Urothelium cell line (cell line): ENCODE results near the gene CCL4L2.
"Not testable (repeated sequence)": the region's sequence is repeated elsewhere in the genome, so short reads cannot be mapped to it uniquely, and the experiment has no call there.

Experiments
- DNase-seq: peaks from one replicate; pipeline ENCODE4 v3.0.0; 2011; ENCODE audit warnings: low spot score, mixed read lengths
- FAIRE-seq: peaks from 2 replicates; lab custom pipeline; 2011; peaks lifted over from hg19 to GRCh38; lab: Jason Lieb, UNC

CCL4L2 gene

DNA sequence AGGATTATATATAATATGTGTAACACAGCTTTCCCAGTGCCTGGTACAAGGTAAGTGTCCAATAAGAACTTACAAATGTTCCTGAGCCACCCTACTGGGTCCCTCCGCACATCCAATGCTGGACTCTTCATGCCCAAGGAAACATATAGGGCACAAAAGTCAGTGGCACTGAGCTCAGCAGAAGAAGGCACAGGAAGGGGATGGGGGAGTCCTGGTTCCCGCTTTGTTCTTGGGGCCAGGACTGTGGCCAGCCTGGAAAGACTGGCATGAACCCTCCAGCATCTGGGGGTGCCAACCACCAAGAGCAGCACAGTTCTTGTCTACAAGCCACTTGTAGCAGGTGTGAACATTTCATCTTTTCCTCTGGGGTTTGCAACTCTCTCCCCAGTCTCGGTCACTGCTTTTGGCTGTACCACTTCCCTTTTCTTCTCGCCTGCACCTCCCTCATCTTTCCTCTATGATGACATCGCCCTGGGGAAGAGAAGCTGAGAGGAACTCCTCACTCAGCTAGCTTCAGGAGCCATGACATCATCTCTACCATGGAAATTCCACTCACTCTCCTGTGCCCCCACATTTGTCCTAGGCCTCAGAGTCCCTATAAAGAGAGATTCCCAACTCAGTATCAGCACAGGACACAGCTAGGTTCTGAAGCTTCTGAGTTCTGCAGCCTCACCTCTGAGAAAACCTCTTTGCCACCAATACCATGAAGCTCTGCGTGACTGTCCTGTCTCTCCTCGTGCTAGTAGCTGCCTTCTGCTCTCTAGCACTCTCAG, at the start of gene CCL4L2:
Gene CCL4L2 (plus strand): TSS at position 625 of the 773 bp plus-strand sequence.
- FAIRE-seq, DNase-seq: not testable (repeated sequence)

DNA sequence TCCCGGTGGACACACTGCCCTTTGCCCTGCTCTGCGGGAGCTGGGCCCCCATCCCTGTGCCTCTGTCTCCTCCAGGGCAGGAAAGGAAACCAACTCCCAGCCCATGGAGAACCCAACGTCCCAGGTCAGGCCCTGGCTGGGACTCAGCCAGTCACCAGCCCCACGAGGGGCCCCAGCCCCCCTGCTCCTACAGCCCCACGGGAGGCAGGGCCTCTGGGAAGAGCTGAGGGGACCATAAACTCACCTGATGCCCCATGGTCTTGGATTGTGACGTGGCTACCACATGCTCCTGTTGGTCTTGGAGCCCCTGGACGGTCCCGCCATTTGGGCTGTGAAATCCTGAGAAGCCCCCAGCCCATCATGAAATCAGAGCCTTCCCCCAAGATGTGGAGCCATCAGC, 42.0 kb upstream of the CCL4L2 start:
- FAIRE-seq, DNase-seq: not testable (repeated sequence)

DNA sequence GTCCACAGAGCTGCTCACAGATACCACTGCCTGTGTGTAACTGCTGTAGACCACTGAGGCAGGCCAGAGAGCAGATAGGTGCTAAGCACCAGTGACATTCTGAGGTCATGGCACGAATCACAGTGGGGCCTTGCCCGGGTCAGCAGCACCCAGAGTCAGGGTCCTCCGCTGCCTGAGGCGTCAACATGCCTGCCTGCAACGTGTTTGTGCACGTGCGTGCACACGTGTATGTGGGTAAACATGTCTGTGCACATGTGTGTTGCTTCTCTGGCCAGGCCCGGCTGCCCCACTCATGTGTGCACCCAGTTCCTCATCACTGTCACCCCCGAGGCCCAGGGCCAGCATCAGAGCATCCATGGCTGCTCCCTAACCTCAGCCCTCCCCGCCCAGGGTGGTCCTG, 34.3 kb upstream of the CCL4L2 start, which contains the start of gene TBC1D3B:
Gene TBC1D3B (minus strand): TSS at position 101 of the 400 bp plus-strand sequence. CDS start 1,586 bp downstream, outside the sequence.
- FAIRE-seq, DNase-seq: not testable (repeated sequence)

DNA sequence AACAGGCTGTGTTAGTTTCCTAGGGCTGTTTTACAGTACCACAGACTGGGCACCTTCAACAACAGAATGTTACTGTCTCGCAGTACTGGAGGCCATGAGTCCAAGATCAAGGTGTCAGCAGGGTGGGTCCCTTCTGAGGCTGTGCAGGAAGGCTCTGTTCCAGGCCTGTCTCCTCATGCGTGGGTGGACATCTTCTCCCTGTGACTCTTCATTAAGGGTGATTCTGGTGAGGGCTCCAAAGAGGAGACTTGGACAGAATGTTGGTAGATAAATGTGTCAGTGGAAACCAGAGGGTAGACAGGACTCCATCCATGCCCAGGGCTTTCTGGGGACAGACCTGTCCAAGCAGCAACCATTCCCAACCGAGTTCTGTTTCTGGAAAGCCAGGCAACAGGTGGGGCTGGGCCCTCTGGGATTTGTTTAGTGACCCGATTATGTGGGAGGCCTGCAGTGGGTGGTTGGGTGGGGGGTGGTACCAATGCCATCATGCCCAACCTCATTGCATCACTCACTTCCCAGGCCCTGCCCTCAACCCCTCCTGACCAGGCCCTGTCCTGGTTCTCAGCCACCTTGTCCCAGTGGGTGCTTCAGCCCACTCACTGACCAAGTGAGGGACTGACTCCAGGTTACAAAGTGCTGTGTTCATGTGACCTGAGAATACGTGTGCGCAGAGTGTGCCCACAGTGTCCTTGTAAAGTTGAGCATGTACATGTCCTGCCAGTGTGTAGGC, 29.3 kb upstream of the CCL4L2 start:
- not testable (repeated sequence) for FAIRE-seq, DNase-seq

DNA sequence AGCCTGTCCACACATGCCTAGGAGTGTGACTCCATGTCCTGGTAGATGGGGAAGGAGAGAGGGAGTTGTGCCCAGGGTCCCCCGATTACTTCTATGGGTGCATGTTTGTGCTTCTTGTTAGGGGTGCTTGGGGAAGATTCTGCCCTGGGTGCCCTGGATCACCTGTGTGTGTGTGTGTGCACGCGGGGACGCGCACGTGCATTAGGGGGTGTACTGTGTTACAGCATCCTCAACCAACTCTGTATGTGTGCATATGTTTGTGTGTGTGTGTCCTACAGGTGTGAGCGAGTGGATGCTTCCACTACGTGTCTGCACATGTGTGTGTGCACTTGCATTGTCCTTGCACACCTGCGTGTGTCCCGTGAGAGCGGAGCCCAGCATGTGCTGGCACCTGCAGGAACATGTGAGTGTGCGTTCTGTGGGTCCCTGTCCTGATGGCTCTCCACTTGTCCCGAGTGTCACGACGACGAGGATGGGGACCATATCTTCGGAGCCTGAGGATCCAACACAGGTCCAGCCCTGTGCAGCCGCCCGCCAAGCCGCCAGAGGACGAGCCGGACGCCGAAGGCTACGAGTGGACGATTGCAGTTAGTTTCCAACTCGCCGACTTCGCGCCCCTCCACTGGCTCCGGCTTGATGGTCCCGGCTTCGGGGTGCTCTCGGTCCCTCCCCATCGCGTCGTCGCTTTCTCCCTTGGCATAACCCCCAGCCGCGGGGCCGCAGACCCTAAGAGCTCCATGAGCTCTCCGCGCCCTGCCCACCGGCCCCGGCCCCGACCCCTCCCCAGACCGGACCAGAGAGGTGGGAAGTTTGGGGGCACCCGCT, 28.5 kb upstream of the CCL4L2 start:
- no peak for FAIRE-seq

DNA sequence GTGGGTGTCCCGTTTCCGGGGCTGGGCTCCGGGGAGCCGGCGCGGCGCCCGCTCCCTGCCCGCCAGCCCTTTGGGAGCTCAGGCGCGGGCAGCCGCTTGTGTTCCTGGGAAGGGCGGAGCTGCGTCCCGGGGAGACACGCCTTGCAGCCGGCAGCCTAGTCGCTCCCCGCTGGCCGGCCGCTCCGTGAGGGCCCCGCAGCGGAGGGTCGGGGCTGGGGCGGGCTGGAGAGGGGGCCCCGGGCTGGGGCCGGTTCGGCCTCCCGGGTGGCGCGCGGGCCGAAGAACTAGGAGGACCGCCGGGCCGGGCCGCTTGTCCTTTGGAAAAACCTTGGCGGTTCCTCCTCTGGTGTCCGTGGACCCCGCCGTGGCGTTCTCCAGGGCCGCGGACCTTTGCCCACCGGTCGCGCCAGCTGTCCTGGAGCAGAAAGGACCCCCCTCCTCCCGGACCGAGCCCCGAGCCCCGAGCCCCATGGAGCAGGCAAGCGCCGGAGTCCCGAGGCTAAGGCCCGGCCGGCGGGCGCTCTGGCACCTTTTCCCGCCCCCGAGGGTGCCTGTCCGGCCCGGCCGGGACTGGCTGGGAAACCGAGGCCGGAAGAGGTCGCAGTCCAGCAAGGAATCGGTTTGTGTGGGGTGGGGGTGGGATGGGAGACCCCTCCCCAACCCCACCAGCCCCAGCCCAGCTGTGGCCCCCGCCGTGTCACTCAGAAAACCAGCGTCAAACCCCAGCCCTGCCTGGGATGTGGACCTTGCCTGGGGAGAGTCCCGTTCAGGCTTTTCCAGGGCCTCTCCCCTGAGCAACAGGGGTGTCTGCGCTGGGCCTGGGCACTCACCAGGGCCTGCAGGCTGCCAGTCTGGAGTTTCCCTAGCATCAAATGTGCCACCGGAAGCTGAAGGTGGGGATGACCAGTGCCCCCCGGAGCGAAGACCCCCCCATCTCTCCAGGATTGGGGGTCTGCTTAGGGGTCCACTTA, 27.6 kb upstream of the CCL4L2 start:
- FAIRE-seq: no peak
- peak; percentile 91 for DNase-seq

More for the DNA sequence above, 28.5 kb upstream of the CCL4L2 start:
- DNase-seq: no peak

DNA sequence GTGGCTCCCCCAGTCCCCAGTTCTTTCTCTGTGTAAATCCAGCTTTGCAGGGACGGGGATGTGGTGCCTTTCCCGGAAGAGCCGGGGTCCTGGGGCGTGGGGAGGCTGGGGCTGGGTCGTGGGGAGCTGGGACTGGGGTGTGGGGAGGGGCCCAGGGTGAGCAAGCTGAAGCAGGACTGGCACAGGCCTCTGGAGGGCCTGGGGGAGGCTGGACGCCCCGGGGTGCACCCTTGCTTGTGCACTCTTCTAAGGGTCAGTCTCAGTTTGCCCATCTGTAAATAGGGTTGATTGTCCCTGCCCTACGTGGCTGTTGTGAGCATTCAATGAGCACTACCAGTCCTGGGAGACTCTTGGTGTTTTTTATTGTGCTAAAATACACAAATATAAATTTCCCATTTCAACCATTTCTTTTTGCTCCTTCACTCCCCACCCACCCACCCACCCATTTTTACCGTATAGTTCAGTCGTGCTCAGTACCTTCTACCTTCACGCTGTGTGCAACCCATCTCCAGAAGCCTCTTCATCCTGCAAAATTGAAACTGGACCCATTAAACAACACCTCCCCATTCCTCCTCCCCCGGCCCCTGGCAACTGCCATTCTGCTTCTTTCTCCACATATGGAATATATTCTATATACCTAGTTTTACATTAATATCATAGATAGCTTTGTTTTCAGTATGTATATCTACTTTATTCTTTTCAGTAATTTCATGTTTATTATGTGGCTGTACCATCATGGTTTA, 26.7 kb upstream of the CCL4L2 start:
- FAIRE-seq (no peak), DNase-seq (no peak)

DNA sequence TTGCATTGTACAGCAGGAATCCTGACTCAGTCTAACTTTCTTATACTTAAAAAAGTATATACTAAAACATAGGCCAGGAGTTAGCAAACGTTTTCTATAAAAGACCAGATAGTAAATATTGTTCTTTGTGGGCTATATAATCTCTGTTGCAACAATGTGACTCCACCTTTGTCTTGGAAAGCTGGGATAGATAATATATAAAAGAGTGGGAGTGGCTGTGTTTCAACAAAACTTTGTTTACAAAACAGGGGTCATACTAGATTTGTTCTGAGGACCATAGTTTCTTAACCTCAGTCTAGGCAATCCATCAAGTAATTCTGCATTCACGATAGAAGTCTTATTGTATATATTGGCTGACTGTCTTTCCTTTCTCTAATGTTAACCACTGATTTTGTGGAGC, 25.4 kb upstream of the CCL4L2 start:
- DNase-seq (no peak), FAIRE-seq (no peak)

DNA sequence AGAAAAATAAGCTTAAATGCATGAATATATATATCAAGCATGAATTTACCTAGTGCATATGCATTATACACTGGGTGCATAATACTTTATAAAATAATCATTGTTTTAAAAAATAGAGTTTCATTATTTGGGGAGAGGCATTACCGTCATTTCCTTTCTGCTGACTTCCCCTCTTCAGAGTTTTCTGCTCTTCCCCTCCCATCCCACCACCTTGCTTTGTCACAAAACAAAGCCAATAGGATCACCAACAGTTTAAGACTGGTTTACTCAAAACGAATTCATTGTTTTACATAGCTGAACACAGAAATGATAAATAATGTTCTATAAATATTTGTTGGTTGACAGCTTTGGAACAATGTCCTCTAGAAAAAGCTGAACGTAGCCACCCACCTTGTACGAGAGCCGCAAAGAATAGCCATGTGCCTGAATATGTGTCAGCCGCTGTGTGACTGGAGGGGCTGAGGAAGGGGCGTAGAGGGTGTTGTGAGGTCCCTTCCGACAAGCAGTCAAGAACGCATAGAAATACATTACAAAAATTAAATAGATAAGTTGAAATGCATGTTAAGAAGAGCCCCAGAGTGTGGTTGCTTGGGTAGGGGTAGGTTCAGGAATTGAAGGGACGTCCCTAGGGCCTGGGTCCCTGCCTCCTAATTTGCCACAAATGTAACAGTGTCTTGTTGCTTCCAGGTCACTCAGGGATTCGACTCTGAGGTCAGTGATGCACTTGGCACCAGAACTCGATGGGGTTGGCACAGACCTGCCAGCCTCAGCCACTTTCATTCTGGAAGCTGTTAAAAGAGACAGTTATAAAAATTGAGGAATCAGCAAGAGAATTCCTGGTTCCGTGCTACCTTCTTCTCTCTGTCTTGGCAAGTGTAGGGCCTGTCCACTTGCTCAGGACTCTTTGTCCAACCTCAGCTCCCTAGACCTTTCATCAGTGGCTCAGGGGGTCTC, 23.8 kb upstream of the CCL4L2 start:
- DNase-seq, FAIRE-seq: not testable (repeated sequence)

DNA sequence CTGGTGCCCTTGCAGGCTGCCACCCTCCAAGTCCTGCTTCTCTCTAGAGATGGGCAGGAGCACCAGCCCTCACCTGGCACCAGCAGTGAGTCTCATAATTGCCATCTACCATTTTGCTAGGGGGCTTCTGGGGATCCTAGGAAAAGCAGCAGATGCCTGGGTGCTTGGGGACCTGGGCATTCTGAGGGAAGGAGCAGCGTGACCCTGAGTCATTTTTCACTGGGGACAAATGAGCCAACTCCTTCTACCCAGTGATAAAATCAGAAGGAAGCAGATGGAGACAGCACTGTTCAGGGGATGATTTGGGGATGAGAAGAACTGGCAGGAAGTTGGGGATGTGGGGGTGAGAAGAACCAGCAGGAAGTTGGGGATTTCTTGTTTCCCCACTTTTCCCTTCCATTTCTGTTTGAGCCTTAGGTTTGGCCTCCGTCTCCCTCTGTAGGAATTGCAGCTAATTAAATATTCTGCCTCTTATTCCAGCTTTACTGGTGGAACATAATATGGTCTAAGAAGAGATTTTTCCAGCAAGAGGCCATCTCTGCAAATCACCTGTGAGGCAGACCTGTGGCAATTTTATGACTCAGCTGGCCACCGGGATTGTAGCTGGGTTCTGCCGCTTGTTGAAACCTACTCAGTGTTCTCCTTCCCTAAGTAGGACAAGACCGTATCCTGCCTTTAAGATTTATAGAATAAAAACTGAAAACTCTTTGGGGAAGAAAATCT, 22.8 kb upstream of the CCL4L2 start:
- FAIRE-seq, DNase-seq: not testable (repeated sequence)

DNA sequence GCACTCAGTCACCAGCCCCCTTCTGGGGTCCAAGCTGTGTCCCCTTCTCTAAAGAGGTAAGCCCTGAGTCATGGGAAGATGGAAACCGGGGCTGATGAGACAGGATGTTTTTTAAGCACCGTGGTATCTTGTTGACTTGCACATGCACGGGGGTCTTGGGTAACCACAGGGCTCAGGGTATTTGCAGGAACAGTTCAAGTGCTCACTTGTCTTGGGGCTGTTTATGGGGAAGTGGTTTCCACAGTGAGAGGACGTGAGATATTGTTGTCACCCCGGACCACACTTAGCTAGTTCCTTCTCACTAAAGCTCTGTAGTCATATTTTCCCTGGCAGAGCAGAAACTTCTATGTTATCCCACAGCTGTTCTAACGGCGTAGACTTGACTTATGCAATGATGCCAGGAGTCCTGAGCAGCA, 22.0 kb upstream of the CCL4L2 start:
- FAIRE-seq (no peak), DNase-seq (no peak)

DNA sequence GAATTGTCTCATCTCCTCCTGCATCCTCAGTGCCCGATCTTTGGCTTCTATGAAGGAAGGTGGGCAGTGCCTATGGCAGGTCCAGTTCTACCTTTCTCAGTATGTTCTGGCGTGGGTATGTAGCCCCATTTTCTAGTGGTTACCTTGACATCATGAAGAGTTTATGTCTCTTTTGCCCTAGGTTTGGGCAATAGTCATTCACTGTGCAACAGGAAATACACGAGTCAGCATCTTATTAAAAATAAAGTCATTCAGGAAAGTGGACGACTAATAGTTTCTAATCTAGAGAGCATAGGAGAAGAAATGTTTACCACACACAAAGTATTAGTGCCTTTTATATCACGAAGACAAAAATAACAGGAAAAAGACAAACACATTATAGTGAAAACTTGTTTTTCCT, 20.9 kb upstream of the CCL4L2 start:
- FAIRE-seq, DNase-seq: not testable (repeated sequence)

DNA sequence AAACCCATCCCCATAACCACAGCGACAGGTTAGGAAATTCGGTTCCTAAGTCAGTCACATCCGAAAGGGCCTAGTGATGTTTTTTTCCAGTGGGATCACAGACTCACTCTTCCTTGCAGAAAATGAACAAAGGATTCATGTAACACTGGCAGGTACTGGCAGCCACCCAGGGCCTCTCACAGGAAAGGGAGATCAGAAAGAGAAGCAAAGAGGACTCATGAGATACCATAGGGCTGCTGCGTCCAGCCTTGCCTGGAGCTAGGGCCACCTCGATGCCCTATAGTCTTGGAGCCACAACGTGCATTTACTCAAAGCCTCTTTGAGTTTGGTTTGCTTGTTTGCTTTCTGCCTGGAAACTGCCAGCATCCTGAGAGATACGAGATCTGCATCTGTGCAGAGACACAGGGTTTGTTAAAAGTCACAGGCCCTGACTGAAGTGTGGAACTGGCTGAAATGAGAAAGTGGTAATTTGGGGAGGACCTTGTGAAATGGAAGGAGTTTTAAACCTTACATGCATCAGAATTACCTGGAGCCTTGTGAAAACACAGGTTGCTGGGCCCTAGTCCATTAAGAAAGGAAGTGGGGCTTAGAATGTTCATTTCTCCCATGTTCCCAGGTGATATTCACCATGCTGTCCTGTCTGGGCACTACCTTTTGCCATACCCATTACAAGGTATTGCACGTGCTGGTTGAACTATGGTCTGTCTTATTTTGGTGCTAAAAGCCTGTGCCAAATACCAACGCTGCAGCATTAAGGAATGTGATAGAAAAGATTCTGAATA, 20.1 kb upstream of the CCL4L2 start:
- not testable (repeated sequence) for FAIRE-seq, DNase-seq

DNA sequence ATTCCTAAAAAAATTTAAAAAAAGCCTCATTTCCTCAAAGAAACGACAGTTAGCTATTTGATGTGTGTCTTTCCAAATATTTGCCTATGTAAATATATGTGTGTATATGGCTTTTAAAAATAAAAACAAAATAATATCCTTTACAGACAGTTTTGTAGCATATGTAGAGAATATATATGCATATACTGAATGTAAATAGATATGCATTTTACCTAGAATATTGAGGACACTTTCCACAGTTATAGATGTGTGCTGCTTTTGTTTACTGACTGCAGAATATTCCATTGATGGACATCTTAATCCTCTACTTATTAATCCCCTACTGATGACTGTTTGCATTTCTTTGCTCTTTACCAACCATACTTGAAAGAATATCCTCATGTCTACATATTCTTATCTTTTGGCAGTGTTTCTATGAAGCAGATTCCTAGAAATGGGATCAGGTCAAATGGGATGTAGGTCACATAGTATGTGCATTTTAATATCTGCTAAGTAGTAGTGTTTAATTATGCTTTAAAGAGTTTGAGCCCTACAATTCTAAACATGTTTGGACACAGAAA, 17.6 kb upstream of the CCL4L2 start:
- no peak for DNase-seq
- FAIRE-seq: no peak

DNA sequence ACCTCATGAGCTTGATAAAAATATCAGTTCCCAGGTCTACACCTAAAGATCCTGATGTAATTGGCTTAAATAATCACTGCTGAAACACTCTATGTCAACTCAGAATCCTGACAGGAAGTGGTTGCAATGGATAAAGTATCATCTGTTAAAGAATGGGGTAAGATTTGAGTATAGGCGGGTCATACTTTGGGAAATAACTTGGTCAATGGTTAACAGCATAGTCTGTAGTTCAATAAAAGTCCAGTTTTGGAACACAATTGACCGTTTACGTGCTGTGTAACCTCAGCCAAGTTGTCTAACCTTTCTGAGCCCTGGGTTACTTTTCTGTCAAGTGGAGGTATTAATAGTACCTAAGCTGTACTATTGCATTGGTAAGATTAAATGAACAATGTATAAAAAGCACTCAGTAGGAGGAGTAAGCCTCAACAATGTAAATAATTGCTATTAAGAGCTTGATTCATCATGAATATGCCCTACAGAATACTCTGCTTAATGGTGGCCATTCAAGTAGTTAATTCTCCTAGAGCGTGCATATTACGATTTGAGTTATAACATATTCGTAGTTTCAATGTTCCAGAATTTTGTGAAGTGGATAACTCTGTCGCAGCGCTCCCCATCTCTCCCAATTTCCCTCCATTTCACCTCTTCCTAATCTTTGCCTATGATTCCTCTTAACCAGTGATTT, 16.6 kb upstream of the CCL4L2 start:
- DNase-seq, FAIRE-seq: not testable (repeated sequence)
